Neural progenitor cell (in vitro differentiated cells): ENCODE results near the gene JADE1.
A peak's percentile ranks its signal among the peaks of the same experiment; 100 is the strongest.

ENCODE experiments used
- CTCF ChIP-seq: fragments of 200-600 bp; sonication (generic); IDR thresholded peaks from 2 replicates; pipeline ENCODE4 v1.5.1; 2017; ENCODE audit warnings: antibody characterized with exemption, mild to moderate bottlenecking
- EZH2 ChIP-seq: fragments of 200-600 bp; sonication (generic); IDR thresholded peaks from 2 replicates; pipeline ENCODE4 v1.6.1; 2017; ENCODE audit warnings: antibody characterized with exemption, mild to moderate bottlenecking, moderate library complexity
- EZH2phosphoT487 ChIP-seq: fragments of 200-600 bp; sonication (generic); IDR thresholded peaks from 2 replicates; pipeline ENCODE4 v1.6.1; 2017; ENCODE audit warnings: antibody characterized with exemption

- TF ChIP-seq CTCF: no peak
- peak; percentile 46 for TF ChIP-seq EZH2phosphoT487
- TF ChIP-seq EZH2: no peak
Observed at GRCh38 chr4:128810871-128811570, 1.5 kb downstream of the JADE1 start.
